ENCODE results near the gene LPA.

The LPA gene

DNA sequence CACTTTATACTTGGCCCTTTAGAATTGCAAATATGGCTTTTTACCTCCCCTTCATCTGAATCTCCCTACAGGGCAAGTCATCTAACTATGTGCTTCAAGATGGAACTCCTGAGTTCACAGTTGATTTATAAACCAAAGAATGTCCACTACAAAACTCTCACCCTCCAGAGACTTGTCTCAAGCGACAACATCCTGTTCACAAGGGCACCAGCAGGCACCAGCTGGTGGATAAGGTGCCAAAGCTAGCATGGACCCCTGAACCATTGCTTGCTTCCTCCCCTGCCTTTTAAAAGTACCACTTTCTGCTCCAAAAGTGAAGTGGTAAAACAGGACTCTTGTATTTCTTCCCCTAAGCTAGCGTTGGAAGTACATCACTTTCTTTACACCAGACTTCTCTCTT is 154.5 kb downstream of the LPA start:
- no peak for DNase-seq

DNA sequence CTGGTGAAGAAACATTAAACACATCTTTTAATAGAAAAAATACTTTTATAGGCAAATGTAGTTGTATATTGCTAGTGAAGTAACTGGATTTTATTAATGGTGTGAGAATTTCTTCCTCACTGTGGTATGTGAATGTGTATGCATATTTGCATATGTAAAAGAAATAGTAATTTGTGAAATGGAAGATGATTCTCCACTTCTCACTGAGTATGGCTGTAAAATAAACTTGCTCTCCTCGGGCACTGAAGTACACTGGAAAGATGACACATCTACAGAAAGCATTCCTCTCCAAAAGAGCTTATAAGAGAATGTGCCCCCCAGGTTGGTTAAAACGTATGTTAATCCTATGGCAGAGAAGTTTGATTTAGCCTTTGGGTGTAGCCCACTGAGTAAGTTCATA is 155.5 kb downstream of the LPA start:
- no peak for DNase-seq

- no peak for DNase-seq
Observed at GRCh38 chr6:160507420-160507819, 156.7 kb downstream of the LPA start.

- no peak for DNase-seq
Observed at GRCh38 chr6:160505970-160506369, 158.1 kb downstream of the LPA start.

GRCh38 chr6:160500639-160501038 is 163.4 kb downstream of the LPA start:
- no peak for DNase-seq

DNA sequence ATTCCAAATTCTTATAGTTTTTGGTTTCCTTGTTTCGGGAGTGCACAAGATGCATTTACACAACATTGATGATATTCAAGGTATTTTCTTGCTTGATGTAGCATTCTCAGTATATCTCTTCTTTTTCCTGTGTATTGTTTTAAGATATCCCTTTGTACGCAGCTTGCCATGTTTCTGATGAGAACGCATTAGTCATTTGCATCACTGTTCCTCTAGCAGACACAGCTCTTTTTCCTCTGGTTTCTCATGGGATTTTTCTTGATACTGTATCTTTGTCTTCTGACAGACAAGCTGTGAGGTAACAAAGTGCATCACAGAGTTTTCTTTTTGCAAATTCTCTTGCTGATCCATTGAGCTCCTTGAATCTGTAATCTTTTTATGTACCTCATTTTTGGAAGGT is 169.5 kb downstream of the LPA start:
- no peak for DNase-seq

- no peak for DNase-seq
Observed at GRCh38 chr6:160489091-160489490, 175.0 kb downstream of the LPA start.

DNA sequence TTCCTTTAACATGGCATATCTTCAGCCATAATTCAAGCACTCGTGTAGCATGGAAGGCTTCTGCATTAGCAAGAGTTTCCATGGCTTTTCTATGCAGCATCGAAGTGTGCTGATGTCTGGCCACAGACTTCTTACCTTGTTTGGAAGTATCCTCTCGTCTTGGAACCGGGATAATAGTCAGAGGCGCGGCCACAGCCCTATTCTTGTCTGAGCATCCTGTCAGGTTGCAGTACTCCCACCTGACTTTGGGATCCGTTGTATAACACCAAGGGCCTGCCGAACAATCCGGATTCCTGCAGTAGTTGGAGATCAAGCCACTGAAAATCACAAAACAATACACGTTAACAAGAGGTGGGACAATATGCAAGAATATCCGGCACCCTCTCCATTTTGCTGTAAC is 177.0 kb downstream of the LPA start:
- DNase-seq = no peak
